HG03354 (cell line): ENCODE data around the gene MLLT10.

Source experiments
- ATAC-seq: cut with Tn5 transposase; IDR thresholded peaks from one replicate; pipeline ENCODE4 v1.9.1; 2021; ENCODE audit warnings: mild to moderate bottlenecking; ENCODE audit not compliant: unreplicated experiment, poor library complexity, severe bottlenecking

The MLLT10 gene

DNA sequence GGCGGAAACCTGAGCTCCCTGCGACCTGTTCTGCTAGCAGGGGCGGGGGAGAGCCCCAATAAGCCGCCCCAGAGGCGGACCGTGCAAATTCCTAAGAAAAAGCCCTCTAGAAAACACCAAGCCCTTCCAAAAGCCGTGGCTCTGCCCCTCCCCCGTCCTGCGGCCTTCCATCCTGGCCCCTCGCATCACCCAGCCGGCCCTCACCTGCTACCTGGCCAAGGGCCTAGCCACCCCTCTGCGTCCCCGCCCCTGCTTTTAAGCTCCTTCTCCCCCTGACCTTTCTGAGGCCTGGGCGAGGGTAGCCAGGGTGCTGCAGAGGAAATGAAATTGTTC, 33.5 kb upstream of the MLLT10 start:
- ATAC-seq, result no peak

GRCh38 chr10:21501091-21501490, 32.9 kb upstream of the MLLT10 start:
- no peak for ATAC-seq

DNA sequence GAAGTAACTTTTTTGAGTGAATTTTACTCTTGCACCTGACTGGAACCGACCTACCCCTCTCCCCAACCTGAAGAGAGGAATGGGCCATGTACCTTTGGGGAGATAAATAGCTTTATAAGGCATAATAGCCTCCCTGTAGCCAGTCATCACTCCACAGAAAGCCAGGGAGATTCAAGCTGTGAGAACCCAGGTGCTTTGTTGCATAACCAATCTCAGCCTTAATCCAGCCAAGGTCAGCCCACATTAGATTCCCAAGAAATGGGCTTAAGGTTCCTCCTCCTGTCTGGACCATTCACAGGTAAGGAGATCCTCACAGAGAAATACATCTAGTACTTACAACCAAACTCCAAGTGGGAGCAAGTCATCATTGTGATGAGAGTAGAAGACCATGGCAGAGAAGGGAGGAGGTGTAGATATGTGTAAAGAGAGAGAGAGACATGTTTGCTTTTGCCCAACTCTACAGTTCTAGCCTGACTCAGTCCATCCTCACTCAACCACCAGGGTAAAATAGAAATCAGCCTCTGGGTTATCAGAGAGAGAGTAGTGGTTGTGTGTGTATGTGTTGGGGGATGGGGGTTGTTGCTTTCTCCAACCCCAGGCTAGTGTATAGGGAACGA, 32.2 kb upstream of the MLLT10 start:
- no peak for ATAC-seq

DNA sequence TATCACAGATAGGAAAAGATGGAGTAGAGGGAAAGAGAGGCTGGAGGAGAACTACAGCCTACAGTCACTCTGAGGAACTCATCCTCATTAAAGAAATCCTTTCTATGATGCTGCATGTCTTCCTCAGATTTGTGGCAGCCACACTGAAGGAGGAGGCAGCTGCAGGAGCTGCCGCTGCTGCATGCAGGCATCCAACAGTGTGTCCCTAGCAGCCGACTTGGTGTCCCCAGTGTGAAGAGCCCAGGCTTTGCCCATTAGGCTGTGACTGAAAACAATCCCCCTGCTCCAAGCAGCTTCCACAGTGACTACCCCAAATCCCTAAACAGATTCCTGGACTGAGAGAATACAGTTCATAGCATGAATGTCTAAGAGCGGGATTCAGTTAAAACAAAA, 31.7 kb upstream of the MLLT10 start:
- ATAC-seq, result no peak

DNA sequence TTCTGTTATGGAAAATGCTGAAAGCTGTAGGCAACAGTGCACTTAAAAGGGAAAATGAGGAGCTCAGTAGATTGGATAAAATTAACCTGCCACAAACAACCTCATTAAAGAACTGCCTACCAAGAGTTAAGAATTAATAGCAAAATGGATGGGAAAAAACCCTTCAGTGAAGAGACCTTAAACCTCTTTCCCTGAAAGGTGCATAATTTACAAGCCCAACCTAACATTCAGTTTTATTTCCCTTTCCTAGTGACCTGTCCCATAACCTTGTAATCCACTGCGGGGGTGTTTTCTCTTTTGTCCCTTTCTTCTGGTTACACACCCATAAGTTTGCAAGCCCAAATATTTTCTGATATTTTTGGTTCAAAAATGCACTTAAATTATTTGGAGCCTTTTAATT, 30.5 kb upstream of the MLLT10 start:
- ATAC-seq, result no peak

- no peak for ATAC-seq
These were observed 28.2 kb upstream of the MLLT10 start for GRCh38 chr10:21505711-21506278.

DNA sequence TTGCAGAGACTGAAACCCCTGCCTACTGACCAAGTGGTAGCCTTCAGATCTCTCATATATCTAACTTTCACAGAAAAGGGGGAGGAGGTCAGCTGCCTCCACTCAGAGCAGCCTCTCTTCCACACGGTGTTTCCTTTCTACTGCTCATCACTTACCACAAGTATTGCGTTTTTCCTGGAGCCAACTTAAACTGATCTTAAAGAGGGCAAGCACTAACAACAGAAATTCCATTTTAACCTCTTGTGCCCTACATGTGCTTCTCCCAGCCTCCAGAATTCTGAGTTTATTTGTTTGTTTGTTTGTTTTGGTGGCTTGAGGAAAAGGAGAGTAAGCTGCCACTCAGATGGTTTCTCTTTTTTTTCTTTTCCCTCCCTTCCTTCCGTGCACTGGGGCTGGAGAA, 27.7 kb upstream of the MLLT10 start:
- no peak for ATAC-seq

GRCh38 chr10:21507150-21507549, 26.9 kb upstream of the MLLT10 start:
- ATAC-seq, result no peak

GRCh38 chr10:21508706-21509331, 25.2 kb upstream of the MLLT10 start:
- no peak for ATAC-seq

DNA sequence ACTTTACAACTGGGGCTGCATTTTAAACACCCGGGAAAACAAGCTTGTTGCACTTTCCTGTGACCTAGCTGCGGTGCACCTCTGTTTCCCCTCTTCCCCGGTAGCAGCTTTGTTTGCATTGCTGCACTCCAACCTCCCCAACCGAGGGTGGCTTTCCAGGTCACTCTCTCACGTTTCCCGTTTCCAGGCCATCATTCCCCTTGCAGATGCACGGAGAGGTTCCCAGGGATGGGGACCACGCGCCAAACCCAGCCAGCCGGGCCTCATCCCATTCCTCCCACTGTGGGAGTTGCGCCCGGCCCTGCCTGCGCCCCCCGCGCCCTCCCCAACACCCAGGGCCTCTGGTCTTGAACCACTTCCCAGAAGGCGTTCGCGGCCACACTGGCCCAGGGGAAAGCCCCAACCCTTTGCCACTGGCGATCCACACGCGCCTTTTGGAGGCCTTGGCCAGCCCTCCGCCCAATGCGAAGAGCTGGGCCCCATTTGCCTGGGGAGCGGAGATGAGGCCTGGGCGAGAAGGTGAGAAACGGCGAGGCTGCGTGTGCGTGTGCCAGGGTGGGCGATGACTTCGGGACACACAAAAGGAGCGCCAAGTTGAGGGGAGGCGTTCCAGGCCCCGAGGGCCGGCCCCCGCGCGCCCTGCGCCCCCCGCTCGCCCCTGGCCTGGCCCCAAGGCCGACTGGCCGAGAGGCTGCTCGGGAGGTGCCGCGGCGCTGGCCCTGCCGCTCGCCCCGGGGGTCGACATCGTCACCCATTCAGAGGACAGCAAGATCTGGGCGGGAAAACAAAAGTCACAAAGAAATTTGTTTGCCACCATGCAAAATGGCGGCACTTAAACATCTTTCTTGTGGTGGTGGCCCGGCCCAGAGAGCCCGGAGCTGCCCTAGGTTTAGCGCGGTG, 24.4 kb upstream of the MLLT10 start:
- ATAC-seq, result no peak

GRCh38 chr10:21510241-21511094, 23.6 kb upstream of the MLLT10 start:
- ATAC-seq, result no peak

DNA sequence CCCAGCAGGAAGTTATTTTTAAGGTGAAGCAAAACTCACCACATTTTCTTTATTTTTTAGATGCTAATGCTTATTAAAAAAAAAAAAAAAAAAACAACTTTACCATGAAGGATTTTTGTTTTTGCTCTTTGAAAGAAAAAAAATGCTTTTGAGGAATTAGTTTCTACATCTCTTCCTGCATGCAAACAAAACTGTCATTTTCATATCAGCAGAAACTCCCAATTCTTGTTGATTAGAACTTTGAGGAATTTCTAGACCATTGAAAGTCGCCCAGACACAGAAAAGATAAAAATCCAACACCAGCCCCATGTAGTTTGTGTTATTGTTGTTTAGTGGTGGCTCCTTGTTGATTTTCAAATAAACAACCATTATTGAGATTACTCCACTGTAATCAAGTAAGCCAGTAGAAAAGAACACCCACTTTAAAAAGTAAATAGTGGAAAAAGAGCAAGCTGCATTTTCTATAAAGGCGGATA, 22.9 kb upstream of the MLLT10 start:
- ATAC-seq, result no peak

- ATAC-seq, result no peak
These were observed 22.0 kb upstream of the MLLT10 start for GRCh38 chr10:21511946-21512572.

- ATAC-seq, result no peak
These were observed 21.2 kb upstream of the MLLT10 start for GRCh38 chr10:21512573-21513404.

- no peak for ATAC-seq
These were observed 20.6 kb upstream of the MLLT10 start for GRCh38 chr10:21513405-21513788.

DNA sequence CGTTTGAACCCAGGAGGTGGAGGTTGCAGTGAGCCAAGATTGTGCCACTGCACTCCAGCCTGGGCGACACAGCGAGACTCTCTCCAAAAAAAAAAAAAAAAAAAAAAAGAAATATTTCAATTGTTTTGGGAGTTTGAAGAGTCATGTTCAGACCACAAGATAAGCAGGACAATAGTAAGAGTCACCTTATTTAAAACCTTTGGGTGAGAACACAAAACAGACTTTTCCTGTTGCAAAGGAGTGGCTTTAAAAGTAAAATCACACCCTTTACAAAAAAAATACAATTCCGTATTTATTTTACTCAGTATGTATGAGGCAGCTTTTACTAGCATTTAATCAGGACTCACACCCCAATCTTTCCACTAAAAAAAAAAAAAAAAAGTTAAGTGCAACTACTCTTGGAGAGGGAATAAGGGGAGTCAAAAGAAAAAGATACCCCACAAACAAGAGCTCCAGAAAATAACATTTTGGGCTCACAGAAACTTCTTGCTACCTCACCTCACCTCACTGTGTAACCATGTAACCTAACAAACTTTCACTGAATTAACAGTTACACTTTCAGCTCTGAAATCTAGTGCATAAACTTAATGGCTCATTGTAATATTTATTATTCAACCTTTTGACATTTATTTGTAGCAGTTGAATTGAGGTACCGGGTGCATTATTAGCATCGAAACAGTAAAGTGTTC, 19.8 kb upstream of the MLLT10 start:
- ATAC-seq, result no peak

GRCh38 chr10:21514818-21515351, 19.1 kb upstream of the MLLT10 start:
- ATAC-seq, result no peak
